ENCODE measurements around the gene SERPING1.
A peak's percentile ranks its signal among the peaks of the same experiment; 100 is the strongest.

SERPING1 gene

GRCh38 chr11:57640068-57640800 is 42.7 kb downstream of the SERPING1 start:
- DNase-seq (ENCODE audit: low read depth in 2 of 2): no peak
- H3K4me3 ChIP-seq (replicated peaks in 1 of 2; ENCODE audit: low read depth in 2 of 2, low read length in 2 of 2): peak overlapping the region; percentile 73 to 93
- TF ChIP-seq, protein P1, sequence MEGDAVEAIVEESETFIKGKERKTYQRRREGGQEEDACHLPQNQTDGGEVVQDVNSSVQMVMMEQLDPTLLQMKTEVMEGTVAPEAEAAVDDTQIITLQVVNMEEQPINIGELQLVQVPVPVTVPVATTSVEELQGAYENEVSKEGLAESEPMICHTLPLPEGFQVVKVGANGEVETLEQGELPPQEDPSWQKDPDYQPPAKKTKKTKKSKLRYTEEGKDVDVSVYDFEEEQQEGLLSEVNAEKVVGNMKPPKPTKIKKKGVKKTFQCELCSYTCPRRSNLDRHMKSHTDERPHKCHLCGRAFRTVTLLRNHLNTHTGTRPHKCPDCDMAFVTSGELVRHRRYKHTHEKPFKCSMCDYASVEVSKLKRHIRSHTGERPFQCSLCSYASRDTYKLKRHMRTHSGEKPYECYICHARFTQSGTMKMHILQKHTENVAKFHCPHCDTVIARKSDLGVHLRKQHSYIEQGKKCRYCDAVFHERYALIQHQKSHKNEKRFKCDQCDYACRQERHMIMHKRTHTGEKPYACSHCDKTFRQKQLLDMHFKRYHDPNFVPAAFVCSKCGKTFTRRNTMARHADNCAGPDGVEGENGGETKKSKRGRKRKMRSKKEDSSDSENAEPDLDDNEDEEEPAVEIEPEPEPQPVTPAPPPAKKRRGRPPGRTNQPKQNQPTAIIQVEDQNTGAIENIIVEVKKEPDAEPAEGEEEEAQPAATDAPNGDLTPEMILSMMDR (IDR thresholded peaks at IDR 0.05; ENCODE audit: low read depth, low read length): no peak

GRCh38 chr11:57641011-57641807 is 43.7 kb downstream of the SERPING1 start:
- H3K4me3 ChIP-seq (replicated peaks in 1 of 2; ENCODE audit: low read depth in 2 of 2, low read length in 2 of 2): no peak overlapping the region
- DNase-seq (ENCODE audit: low read depth in 2 of 2): peak; percentile 78 to 81
- TF ChIP-seq, protein P1 (IDR thresholded peaks at IDR 0.05; ENCODE audit: low read depth, low read length): peak; percentile 68

DNA sequence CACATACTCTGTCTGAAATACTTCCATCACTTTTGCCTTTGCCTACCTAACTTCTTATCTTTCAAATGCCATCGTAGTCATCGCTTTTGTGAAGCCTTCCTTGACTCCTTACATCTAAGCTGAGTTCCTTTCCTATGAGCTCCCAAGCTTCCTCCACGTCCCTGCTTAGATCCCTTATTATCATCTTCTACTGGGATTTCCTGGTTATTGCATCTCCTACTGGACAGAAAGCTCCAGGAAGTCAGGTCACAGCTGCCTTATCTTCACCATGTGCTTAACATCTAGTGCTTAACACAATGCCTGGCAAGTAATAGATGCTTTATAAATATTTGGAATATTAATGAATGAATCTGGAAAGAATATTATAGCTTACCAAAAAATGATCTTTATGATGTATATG is 46.3 kb downstream of the SERPING1 start:
- peak; percentile 14 to 71 for DNase-seq (ENCODE audit: low read depth in 2 of 2)
- TF ChIP-seq, protein P1 (IDR thresholded peaks at IDR 0.05; ENCODE audit: low read depth, low read length): no peak
- no peak overlapping the region for H3K4me3 ChIP-seq (replicated peaks in 1 of 2; ENCODE audit: low read depth in 2 of 2, low read length in 2 of 2)

GRCh38 chr11:57644748-57645688 is 47.5 kb downstream of the SERPING1 start:
- TF ChIP-seq, protein P1 (IDR thresholded peaks at IDR 0.05; ENCODE audit: low read depth, low read length): peak; percentile 82
- DNase-seq (ENCODE audit: low read depth in 2 of 2): peak; percentile 80 to 81
- no peak overlapping the region for H3K4me3 ChIP-seq (replicated peaks in 1 of 2; ENCODE audit: low read depth in 2 of 2, low read length in 2 of 2)

GRCh38 chr11:57645689-57646085 is 48.2 kb downstream of the SERPING1 start:
- TF ChIP-seq, protein P1 (IDR thresholded peaks at IDR 0.05; ENCODE audit: low read depth, low read length): no peak
- DNase-seq (ENCODE audit: low read depth in 2 of 2): no peak
- no peak overlapping the region for H3K4me3 ChIP-seq (replicated peaks in 1 of 2; ENCODE audit: low read depth in 2 of 2, low read length in 2 of 2)

GRCh38 chr11:57646194-57646798 is 48.8 kb downstream of the SERPING1 start:
- no peak for DNase-seq (ENCODE audit: low read depth in 2 of 2)
- TF ChIP-seq, protein P1 (IDR thresholded peaks at IDR 0.05; ENCODE audit: low read depth, low read length): no peak
- H3K4me3 ChIP-seq (replicated peaks in 1 of 2; ENCODE audit: low read depth in 2 of 2, low read length in 2 of 2): no peak overlapping the region
